GM12891 (cell line): ENCODE results near the gene LARGE2.

ENCODE experiments used
- PAX5 ChIP-seq: IDR thresholded peaks from 2 replicates; pipeline ENCODE4 v1.6.1; 2011; ENCODE audit warnings: low read length, moderate library complexity, mild to moderate bottlenecking; ENCODE audit not compliant: insufficient read depth, severe bottlenecking
- POLR2A ChIP-seq: IDR thresholded peaks from 2 replicates; pipeline ENCODE4 v1.6.1; 2011; ENCODE audit warnings: low read depth, low read length, control low read depth
- POLR2AphosphoS5 ChIP-seq: IDR thresholded peaks from 2 replicates; pipeline ENCODE4 v1.6.1; 2011; ENCODE audit warnings: low read depth, low read length, control low read depth
- POU2F2 ChIP-seq: IDR thresholded peaks from 2 replicates; pipeline ENCODE4 v1.6.1; 2011; ENCODE audit warnings: low read depth, mild to moderate bottlenecking, control low read depth, low read length, moderate library complexity
- SPI1 ChIP-seq: IDR thresholded peaks from 2 replicates; pipeline ENCODE4 v1.6.1; 2011; ENCODE audit warnings: low read depth, low read length, control low read depth
- TAF1 ChIP-seq: IDR thresholded peaks from 2 replicates; pipeline ENCODE4 v1.6.1; 2011; ENCODE audit warnings: low read depth, low read length, control low read depth

- TF ChIP-seq POLR2A: no peak; the same call in 1 of the 2 replicates
- TF ChIP-seq SPI1: no peak
- no peak for TF ChIP-seq POLR2AphosphoS5
- no peak for TF ChIP-seq TAF1
- TF ChIP-seq PAX5: no peak
- TF ChIP-seq POU2F2: no peak
Measured at GRCh38 chr11:45884596-45885185, 37.8 kb upstream of the LARGE2 start.
